H1 (cell line): Measurements from ENCODE around the gene PDGFD. TPM values are rescaled to one million over a fixed set of nuclear protein-coding genes. Genes with fewer than 3 reads are reported as not detected.
A peak's percentile ranks its signal among the peaks of the same experiment; 100 is the strongest.

ENCODE experiments used
- ATF2 ChIP-seq: IDR thresholded peaks from 2 replicates; pipeline ENCODE4 v1.6.1; 2012; ENCODE audit warnings: low read length, inconsistent platforms
- BACH1 ChIP-seq: IDR thresholded peaks from 2 replicates; pipeline ENCODE4 v1.6.1; 2012; ENCODE audit warnings: low read length, improper control_type of control experiment
- EP300 ChIP-seq, 2 experiments: IDR thresholded peaks; 1 replicate in 1 of 2; 2 replicates in 1 of 2; pipeline ENCODE4 v1.6.1; 2011 to 2012; ENCODE audit warnings: low read depth in 2 of 2, low read length in 2 of 2, mild to moderate bottlenecking in 2 of 2, borderline replicate concordance in 1 of 2, inconsistent platforms in 1 of 2, moderate library complexity in 1 of 2
- FOSL1 ChIP-seq: IDR thresholded peaks from 2 replicates; pipeline ENCODE4 v1.6.1; 2011; ENCODE audit warnings: mild to moderate bottlenecking, low read depth, low read length, moderate library complexity; ENCODE audit not compliant: insufficient read depth
- JUND ChIP-seq: IDR thresholded peaks from 2 replicates; pipeline ENCODE4 v1.6.1; 2011; ENCODE audit warnings: mild to moderate bottlenecking, improper control_type of control experiment, low read length
- KDM1A ChIP-seq: fragments of 200-600, 300-600 bp; sonication (generic); IDR thresholded peaks from 2 replicates; pipeline ENCODE4 v1.7.1; 2016; ENCODE audit warnings: mild to moderate bottlenecking, low read length, borderline replicate concordance
- KDM5A ChIP-seq: fragments of 200-600 bp; IDR thresholded peaks from 2 replicates; pipeline ENCODE4 v1.7.1; 2012; ENCODE audit warnings: mild to moderate bottlenecking, low read length, inconsistent platforms, mixed read lengths
- NRF1 ChIP-seq: IDR thresholded peaks from 2 replicates; pipeline ENCODE4 v1.6.1; 2011; ENCODE audit warnings: mild to moderate bottlenecking, low read depth, low read length, improper control_type of control experiment
- POLR2AphosphoS5 ChIP-seq: IDR thresholded peaks from 2 replicates; pipeline ENCODE4 v1.6.1; 2011; ENCODE audit warnings: low read depth, low read length
- RAD21 ChIP-seq, 2 experiments: IDR thresholded peaks in 1 of 2; conservative IDR thresholded peaks in 1 of 2; 2 replicates each; pipeline ENCODE4 v1.6.1; 2011; ENCODE audit warnings: low read depth in 2 of 2, low read length in 2 of 2, improper control_type of control experiment in 1 of 2, inconsistent platforms in 1 of 2, mild to moderate bottlenecking in 1 of 2, moderate library complexity in 1 of 2
- RFX5 ChIP-seq: IDR thresholded peaks from 2 replicates; pipeline ENCODE4 v1.6.1; 2011; ENCODE audit warnings: low read depth, low read length, improper control_type of control experiment, borderline replicate concordance
- RNF2 ChIP-seq: fragments of 200-900, 300-1000 bp; sonication (generic); IDR thresholded peaks from 2 replicates; pipeline ENCODE4 v1.7.1; 2016; ENCODE audit warnings: borderline replicate concordance, low read depth, mild to moderate bottlenecking, antibody characterized with exemption, low read length; ENCODE audit not compliant: poor library complexity, severe bottlenecking; ENCODE audit errors: missing control alignments
- SIRT6 ChIP-seq: IDR thresholded peaks from one replicate; pipeline ENCODE4 v1.7.1; 2012; ENCODE audit warnings: low read length, inconsistent platforms
- SP4 ChIP-seq: IDR thresholded peaks from 2 replicates; pipeline ENCODE4 v1.6.1; 2012; ENCODE audit warnings: low read length, inconsistent platforms
- SRF ChIP-seq: IDR thresholded peaks from 2 replicates; pipeline ENCODE4 v1.6.1; 2011; ENCODE audit warnings: mild to moderate bottlenecking, low read depth, low read length, moderate library complexity
- SUZ12 ChIP-seq: fragments of 200-600 bp; sonication (generic); IDR thresholded peaks from 2 replicates; pipeline ENCODE4 v1.6.1; 2012; ENCODE audit warnings: mild to moderate bottlenecking, inconsistent platforms, low read length, moderate library complexity, mixed read lengths
- TAF1 ChIP-seq: IDR thresholded peaks from 2 replicates; pipeline ENCODE4 v1.6.1; 2011; ENCODE audit warnings: mild to moderate bottlenecking, low read depth, low read length
- TCF12 ChIP-seq: IDR thresholded peaks from 2 replicates; pipeline ENCODE4 v1.6.1; 2011; ENCODE audit warnings: low read depth, mild to moderate bottlenecking, low read length
- USF2 ChIP-seq: IDR thresholded peaks from 2 replicates; pipeline ENCODE4 v1.6.1; 2011; ENCODE audit warnings: low read length, improper control_type of control experiment
- YY1 ChIP-seq: IDR thresholded peaks from 2 replicates; pipeline ENCODE4 v1.6.1; 2011; ENCODE audit warnings: low read depth, mild to moderate bottlenecking, low read length
- ZNF274 ChIP-seq: IDR thresholded peaks from 2 replicates; pipeline ENCODE4 v1.7.0; 2012; ENCODE audit warnings: low read length, borderline replicate concordance; ENCODE audit errors: extremely low read depth
- polyA plus RNA-seq, 7 experiments: library from polyadenylated mRNA; depleted of rRNA in 3 of 7; stranded (reverse) in 5 of 7; unstranded in 2 of 7; fragments of >200 nt in 5 of 7; fragments of 200-250 nt in 2 of 7; gene quantifications; 1 replicate in 5 of 7; 2 replicates in 1 of 7; 4 replicates in 1 of 7; pipeline versions ENCODE4 v1.2.1 to v1.2.3, GENCODE V29; 2011 to 2013; ENCODE audit warnings: missing spikeins in 2 of 7, mixed read lengths in 2 of 7
- total RNA-seq: library from RNA; stranded (reverse); fragmentation: NEBNext Ultra II Directional; extraction: Animal tissue kit (Norgen Biotek cat#: 25700); gene quantifications from 2 replicates; pipeline ENCODE4 v1.2.1, GENCODE V29; 2021

The PDGFD gene
- total and polyA plus RNA-seq, 2 of the 8 experiments (the other 6 are each of a cell fraction or from before 2014, with no cell fraction given), result 1.1 to 3.9 TPM

- peak; percentile 38 for TF ChIP-seq NRF1
- TF ChIP-seq USF2, result no peak
- no peak for TF ChIP-seq JUND
- no peak; the same call in 1 of the 2 replicates for TF ChIP-seq SP4
- no peak for TF ChIP-seq KDM1A
- TF ChIP-seq FOSL1, result no peak
- no peak for TF ChIP-seq SRF
- no peak for TF ChIP-seq ZNF274
- no peak for TF ChIP-seq SUZ12
- no peak for TF ChIP-seq TCF12
- no peak for TF ChIP-seq BACH1
- no peak for TF ChIP-seq RFX5
- no peak for TF ChIP-seq RNF2
- peak in 1 of 2 experiments; percentile 41; a peak in 3 of 4 replicates for TF ChIP-seq RAD21 (IDR thresholded peaks at IDR 0.05 in 1 of 2, conservative IDR thresholded peaks at IDR 0.05 in 1 of 2; ENCODE audit: low read depth in 2 of 2, low read length in 2 of 2)
- 0 out of 2 replicates have a peak, but pooled peaks have one; percentile 51 for TF ChIP-seq POLR2AphosphoS5
- TF ChIP-seq YY1, result no peak; the same call in 1 of the 2 replicates
- TF ChIP-seq ATF2, result no peak
- TF ChIP-seq KDM5A, result no peak
- no peak for TF ChIP-seq EP300 (IDR thresholded peaks at IDR 0.05; ENCODE audit: borderline replicate concordance in 1 of 2, low read depth in 2 of 2, low read length in 2 of 2)
- no peak for TF ChIP-seq SIRT6
- peak; percentile 73 for TF ChIP-seq TAF1
Measured at GRCh38 chr11:104164028-104164520, at the start of gene PDGFD (continued).
